ENCODE data around the gene CHCHD5.

DNA sequence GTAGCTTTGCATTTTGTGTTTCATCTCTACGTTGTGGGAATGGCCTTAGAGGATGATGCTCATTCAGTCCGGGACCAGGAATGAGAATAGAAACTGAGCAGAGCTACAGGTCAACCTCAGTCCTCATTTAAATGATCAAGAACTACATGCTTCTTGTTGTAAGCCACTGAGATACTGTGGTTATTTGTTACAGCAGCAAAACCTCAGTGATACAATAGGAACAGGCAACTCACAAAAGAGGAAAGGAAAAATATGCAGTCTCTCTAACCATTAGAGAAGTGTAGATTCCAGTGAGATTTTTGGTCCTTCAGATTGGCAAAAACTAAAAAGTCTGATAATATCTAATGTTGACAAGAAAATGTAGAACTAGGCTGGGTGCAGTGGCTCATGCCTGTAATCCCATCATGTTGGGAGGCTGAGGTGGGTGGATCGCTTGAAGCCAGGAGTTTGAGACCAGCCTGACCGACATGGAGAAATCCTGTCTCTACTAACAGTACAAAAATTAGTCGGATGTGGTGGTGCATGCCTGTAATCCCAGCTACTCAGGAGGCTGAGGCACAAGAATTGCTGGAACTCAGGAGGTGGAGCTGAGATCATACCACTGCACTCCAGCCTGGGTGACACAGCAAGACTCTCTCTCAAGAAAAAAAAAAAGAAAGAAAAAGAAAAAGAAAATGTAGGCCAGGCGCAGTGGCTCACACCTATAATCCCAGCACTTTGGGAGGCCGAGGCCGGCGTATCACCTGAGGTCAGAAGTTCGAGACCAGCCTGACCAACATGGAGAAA lies 13.3 kb downstream of the CHCHD5 start:
- TF ChIP-seq, protein P1, sequence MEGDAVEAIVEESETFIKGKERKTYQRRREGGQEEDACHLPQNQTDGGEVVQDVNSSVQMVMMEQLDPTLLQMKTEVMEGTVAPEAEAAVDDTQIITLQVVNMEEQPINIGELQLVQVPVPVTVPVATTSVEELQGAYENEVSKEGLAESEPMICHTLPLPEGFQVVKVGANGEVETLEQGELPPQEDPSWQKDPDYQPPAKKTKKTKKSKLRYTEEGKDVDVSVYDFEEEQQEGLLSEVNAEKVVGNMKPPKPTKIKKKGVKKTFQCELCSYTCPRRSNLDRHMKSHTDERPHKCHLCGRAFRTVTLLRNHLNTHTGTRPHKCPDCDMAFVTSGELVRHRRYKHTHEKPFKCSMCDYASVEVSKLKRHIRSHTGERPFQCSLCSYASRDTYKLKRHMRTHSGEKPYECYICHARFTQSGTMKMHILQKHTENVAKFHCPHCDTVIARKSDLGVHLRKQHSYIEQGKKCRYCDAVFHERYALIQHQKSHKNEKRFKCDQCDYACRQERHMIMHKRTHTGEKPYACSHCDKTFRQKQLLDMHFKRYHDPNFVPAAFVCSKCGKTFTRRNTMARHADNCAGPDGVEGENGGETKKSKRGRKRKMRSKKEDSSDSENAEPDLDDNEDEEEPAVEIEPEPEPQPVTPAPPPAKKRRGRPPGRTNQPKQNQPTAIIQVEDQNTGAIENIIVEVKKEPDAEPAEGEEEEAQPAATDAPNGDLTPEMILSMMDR (IDR thresholded peaks at IDR 0.05), result no peak
- no peak for TF ChIP-seq POLR2A (IDR thresholded peaks at IDR 0.05)

All from vagina (tissue), 2 donors.